GM13977 (cell line): ENCODE results near the gene EPHB1.

Experiments
- DNase-seq: peaks from one replicate; pipeline ENCODE4 v3.0.0; 2012; ENCODE audit warnings: low spot score
- in situ Hi-C: fragments of 300-500 bp; cut with MboI; formaldehyde crosslinking; loops from one replicate; pipeline ENCODE4 v1.12.0; 2022; ENCODE audit warnings: low sequenced_read_pairs, low pct_unique_long_range_greater_than_20kb, mixed read lengths, inconsistent platforms; ENCODE audit not compliant: unreplicated experiment
- TF ChIP-seq, protein P1 (sequence below): IDR thresholded peaks from 2 replicates; pipeline ENCODE4 v1.5.1; 2012; ENCODE audit warnings: mild to moderate bottlenecking, control low read depth; ENCODE audit not compliant: insufficient read depth; ENCODE audit errors: extremely low read depth, missing control alignments

The EPHB1 gene

DNA sequence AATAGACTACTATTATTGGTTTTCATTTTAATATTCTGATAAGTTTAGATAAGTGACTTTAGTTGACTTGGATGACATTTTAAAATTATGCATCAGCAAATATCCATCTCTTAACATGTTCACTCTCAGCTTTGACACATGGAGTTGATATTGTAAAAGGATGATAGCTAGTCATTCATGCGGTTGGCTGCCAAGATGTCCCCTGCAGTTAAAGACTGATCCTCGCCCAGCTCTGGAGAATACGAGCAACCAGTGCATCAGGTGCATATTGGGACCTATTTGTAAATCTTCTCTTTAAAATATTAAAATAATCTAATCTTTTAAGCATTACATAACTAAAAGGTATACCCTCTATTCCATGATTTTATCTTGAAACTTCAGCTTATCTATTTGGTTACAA, 41.9 kb downstream of the EPHB1 start:
- TF ChIP-seq, protein P1, sequence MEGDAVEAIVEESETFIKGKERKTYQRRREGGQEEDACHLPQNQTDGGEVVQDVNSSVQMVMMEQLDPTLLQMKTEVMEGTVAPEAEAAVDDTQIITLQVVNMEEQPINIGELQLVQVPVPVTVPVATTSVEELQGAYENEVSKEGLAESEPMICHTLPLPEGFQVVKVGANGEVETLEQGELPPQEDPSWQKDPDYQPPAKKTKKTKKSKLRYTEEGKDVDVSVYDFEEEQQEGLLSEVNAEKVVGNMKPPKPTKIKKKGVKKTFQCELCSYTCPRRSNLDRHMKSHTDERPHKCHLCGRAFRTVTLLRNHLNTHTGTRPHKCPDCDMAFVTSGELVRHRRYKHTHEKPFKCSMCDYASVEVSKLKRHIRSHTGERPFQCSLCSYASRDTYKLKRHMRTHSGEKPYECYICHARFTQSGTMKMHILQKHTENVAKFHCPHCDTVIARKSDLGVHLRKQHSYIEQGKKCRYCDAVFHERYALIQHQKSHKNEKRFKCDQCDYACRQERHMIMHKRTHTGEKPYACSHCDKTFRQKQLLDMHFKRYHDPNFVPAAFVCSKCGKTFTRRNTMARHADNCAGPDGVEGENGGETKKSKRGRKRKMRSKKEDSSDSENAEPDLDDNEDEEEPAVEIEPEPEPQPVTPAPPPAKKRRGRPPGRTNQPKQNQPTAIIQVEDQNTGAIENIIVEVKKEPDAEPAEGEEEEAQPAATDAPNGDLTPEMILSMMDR: no peak
- in situ Hi-C loops: no loop called here
- DNase-seq: no peak

DNA sequence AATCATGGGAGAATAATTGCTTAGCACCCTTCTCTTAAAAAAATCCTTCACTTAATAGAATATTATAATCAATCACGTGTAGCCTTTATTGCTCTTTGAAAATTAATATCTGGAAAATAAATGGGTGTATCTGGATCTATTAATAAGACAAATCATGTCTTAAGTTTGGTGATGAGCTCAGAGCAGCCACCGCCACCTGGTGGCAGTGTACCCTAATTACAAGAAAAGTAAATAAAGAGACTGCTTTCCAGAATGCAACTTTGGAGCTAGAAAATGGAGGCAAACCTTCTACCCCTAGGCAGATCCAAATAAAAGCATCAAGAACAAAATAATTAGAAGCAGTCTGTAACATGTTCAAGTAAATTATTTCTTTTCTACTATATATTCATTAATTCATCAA, 43.5 kb downstream of the EPHB1 start:
- DNase-seq: no peak
- in situ Hi-C loops: no loop called here
- TF ChIP-seq, protein P1: peak; percentile 32

DNA sequence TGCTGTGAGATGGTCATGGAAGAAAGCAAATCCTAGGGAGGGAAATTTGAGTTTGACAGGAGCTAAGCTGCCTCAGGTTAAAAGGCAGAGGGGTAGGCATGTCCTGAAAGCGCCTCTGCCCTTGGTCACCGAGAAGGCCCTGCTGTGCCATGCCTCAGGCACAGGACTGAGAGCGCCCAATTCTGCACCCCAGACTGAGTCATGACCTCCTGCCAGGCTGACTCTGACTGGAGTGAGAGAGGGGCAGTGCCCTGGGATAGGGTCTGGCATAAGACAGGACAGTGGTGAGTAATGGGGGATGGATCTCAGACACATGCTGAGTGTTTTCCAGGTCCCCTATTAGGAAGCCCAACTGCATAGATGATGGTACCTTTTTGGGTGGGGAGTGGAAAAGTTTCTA, 44.4 kb downstream of the EPHB1 start:
- in situ Hi-C loops: no loop called here
- no peak for DNase-seq
- TF ChIP-seq, protein P1: no peak

DNA sequence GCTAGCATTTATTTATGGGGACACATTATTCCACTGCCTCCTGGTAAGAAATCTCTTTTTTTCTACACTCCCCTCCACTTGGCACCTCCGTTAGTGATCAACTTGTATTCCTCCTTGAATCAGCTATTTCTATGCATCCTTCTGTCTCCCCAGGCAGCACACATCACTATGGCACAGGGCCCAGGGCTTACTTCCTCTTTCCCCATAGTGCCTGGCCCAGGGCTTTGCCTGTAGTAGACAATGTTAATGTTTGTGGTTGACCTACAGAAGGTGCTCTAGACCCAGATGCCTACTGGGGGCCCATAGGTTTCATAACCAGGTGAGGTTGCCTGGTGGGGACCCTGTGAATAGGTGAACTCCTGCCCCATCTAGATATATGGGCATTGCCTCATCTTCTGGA, 44.9 kb downstream of the EPHB1 start:
- no peak for DNase-seq
- TF ChIP-seq, protein P1: no peak
- in situ Hi-C loops: no loop called here

DNA sequence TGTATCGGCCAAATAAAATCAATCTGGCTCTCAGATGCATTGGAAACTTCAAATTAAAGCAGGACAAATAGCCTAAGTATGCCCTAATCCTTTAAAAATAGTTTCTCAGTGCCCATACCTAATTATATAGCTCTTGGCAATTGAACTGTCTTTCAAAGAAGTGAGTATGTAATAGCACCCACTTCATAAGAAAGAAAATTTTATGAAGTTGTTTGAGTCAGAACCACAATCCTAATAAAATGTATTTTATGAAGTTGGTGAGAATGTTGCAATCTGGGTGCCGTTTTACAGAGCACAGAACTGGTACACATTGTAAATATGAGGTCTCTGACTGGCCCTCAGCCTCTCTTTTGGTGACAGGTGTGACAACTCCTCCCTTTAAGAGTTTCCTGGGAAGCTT, 45.4 kb downstream of the EPHB1 start:
- no peak for DNase-seq
- TF ChIP-seq, protein P1: no peak
- in situ Hi-C loops: no loop called here

DNA sequence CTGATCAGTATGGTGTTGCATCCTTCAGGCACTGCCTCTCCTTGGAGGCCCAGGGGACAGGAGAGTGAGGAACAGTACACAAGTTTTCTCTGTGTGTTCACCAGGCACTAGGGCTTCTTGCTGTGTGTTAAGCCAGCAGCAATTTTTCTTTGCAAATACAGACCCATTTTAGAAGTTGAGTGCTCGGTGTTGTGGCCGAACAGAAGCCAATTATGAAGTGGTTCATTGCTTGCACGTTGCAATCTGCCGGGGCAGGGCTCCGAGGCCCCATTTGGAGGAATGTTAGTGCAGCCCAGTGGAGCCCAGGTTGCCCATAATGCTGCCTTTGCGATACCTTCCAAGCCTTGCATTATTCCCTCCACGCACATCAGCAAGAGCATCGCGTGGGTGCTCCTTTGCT, 51.0 kb downstream of the EPHB1 start:
- in situ Hi-C loops: no loop called here
- TF ChIP-seq, protein P1: no peak
- DNase-seq: no peak

DNA sequence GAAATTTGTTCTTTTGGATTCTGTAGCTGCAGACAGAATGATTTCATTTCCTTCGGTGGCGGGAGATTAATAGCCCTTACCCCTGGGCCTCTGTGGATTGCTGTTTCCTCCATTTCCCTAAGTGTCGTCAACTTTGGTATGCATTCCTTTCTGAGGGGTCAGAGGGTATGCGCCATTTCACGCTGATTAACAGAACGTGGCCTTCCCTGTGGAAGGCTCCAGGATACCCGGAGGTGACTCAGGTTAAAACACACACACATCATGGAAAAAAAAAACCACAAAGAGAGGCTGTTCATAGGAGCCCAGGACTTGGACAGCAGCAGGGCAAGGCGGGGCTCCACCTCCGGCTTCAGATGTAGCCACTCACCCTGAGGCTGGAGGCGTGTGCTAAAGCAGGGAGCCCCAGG, 51.9 kb downstream of the EPHB1 start:
- in situ Hi-C loops: no loop called here
- no peak for DNase-seq
- TF ChIP-seq, protein P1: no peak
